Panc1 (cell line): Measurements from ENCODE around the gene SERTM1. TPM values are rescaled to one million over a fixed set of nuclear protein-coding genes. Genes with fewer than 3 reads are reported as not detected.

Source experiments
- ATAC-seq: fragments of 200-7000 bp; cut with Tn5 transposase; 2 replicates; pipeline ENCODE4 v1.9.1; 2020; ENCODE audit warnings: mild to moderate bottlenecking, moderate library complexity
- Bru-seq: library from RNA; stranded (reverse); fragments of 400-500 nt; gene quantifications from one replicate; lab custom pipeline; 2021; lab: Mats Ljungman, UMichigan
- BruChase-seq, 2 experiments: library from RNA; stranded (reverse); fragments of 400-500 nt; gene quantifications; one replicate each; lab custom pipeline; 2021; lab: Mats Ljungman, UMichigan
- BruUV-seq: library from RNA; stranded (reverse); fragments of 400-500 nt; replicated peaks from 2 replicates; lab custom pipeline; 2021; lab: Mats Ljungman, UMichigan
- CTCF ChIA-PET: fragments of 300-600 bp; sonication (Branson Sonifier 250); formaldehyde crosslinking; loops from one replicate; lab custom pipeline; 2022; ENCODE audit warnings: antibody characterized with exemption; lab: Charles Lee
- POLR2A ChIA-PET: fragments of 300-600 bp; sonication (Branson Sonifier 250); formaldehyde crosslinking; loops from one replicate; lab custom pipeline; 2022; ENCODE audit warnings: antibody characterized with exemption; lab: Charles Lee
- DNase-seq: peaks from one replicate; pipeline ENCODE4 v3.0.0-alpha.2; 2010; ENCODE audit warnings: low read depth, low spot score
- H3K27ac ChIP-seq: 2 replicates; pipeline ENCODE4 v1.5.1; 2011; ENCODE audit warnings: mild to moderate bottlenecking, low read length, inconsistent platforms
- H3K27me3 ChIP-seq: fragments of 200-500 bp; sonication (Bioruptor generic); 2 replicates; pipeline ENCODE4 v1.6.0; 2014; ENCODE audit warnings: low read length, inconsistent platforms; ENCODE audit not compliant: control insufficient read depth, insufficient read depth
- H3K36me3 ChIP-seq: fragments of 200-500 bp; sonication (Bioruptor generic); 2 replicates; pipeline ENCODE4 v1.5.1; 2014; ENCODE audit warnings: inconsistent platforms, mild to moderate bottlenecking, low read length, moderate library complexity; ENCODE audit not compliant: control insufficient read depth, insufficient read depth
- H3K4me1 ChIP-seq: 2 replicates; pipeline ENCODE4 v1.5.1; 2011; ENCODE audit warnings: inconsistent platforms, mild to moderate bottlenecking, low read length, moderate library complexity; ENCODE audit not compliant: control insufficient read depth, insufficient read depth
- H3K4me3 ChIP-seq, 2 experiments: 2 replicates each; pipeline ENCODE4 v1.5.1; 2011 to 2012; ENCODE audit warnings: low read depth in 2 of 2, low read length in 2 of 2, mild to moderate bottlenecking in 2 of 2, inconsistent platforms in 1 of 2, moderate library complexity in 1 of 2
- H3K9me3 ChIP-seq: fragments of 200-500 bp; sonication (Bioruptor generic); 2 replicates; pipeline ENCODE4 v1.5.1; 2014; ENCODE audit warnings: low read depth, mild to moderate bottlenecking, inconsistent platforms, low read length, moderate library complexity; ENCODE audit not compliant: control insufficient read depth, insufficient read depth
- POLR2AphosphoS5 ChIP-seq: IDR thresholded peaks from 2 replicates; pipeline ENCODE4 v1.6.1; 2012; ENCODE audit warnings: mild to moderate bottlenecking, low read depth, low read length, moderate library complexity
- SIN3A ChIP-seq: IDR thresholded peaks from 2 replicates; pipeline ENCODE4 v1.6.1; 2012; ENCODE audit warnings: low read depth, mild to moderate bottlenecking, low read length, moderate library complexity, borderline replicate concordance; ENCODE audit not compliant: insufficient read depth
- TCF7L2 ChIP-seq: IDR thresholded peaks from 2 replicates; pipeline ENCODE4 v1.6.1; 2011; ENCODE audit warnings: mild to moderate bottlenecking, low read depth, low read length, inconsistent platforms
- in situ Hi-C: cut with HindIII; loops from 2 replicates; pipeline ENCODE4 v1.10.0; 2016; ENCODE audit warnings: low sequenced_read_pairs, low pct_unique_long_range_greater_than_20kb
- intact Hi-C: fragments of 100-400 bp; cut with micrococcal nuclease; formaldehyde crosslinking; loops from one replicate; pipeline ENCODE4 v1.10.0; 2022; ENCODE audit not compliant: unreplicated experiment
- long read RNA-seq: library from polyadenylated mRNA; unstranded; transcript quantifications from one replicate; pipeline ENCODE4 v2.0.0, GENCODE V29; 2021; ENCODE audit not compliant: unreplicated experiment
- polyA plus RNA-seq: library from polyadenylated mRNA; unstranded; fragments of >200 nt; gene quantifications from one replicate; pipeline ENCODE4 v1.2.1, GENCODE V29; 2012; ENCODE audit warnings: missing spikeins; ENCODE audit not compliant: insufficient read length
- total RNA-seq: library from RNA; stranded (reverse); gene quantifications from one replicate; pipeline ENCODE4 v1.2.1, GENCODE V29; 2021; ENCODE audit not compliant: unreplicated experiment
- TF ChIP-seq, protein P1 (sequence below), 2 experiments: IDR thresholded peaks; 2 replicates each; pipeline ENCODE4 v1.6.1; 2011 to 2012; ENCODE audit warnings: low read depth in 2 of 2, control low read depth in 1 of 2, low read length in 1 of 2, mild to moderate bottlenecking in 1 of 2, moderate library complexity in 1 of 2; ENCODE audit not compliant: insufficient read depth in 1 of 2
- TF ChIP-seq, protein P2 (sequence below): fragments of 450-650 bp; IDR thresholded peaks from 2 replicates; pipeline ENCODE4 v1.5.1; 2017; ENCODE audit warnings: mild to moderate bottlenecking

The SERTM1 gene
- total RNA-seq: not detected
- not detected for polyA plus RNA-seq
- Bru-seq, nascent RNA: not detected
- not detected for BruChase-seq, experiment 1, labeled RNA remaining after a 2-hour chase
- BruChase-seq, experiment 2, labeled RNA remaining after a 6-hour chase: not detected
- long read RNA-seq: 0 reads

DNA sequence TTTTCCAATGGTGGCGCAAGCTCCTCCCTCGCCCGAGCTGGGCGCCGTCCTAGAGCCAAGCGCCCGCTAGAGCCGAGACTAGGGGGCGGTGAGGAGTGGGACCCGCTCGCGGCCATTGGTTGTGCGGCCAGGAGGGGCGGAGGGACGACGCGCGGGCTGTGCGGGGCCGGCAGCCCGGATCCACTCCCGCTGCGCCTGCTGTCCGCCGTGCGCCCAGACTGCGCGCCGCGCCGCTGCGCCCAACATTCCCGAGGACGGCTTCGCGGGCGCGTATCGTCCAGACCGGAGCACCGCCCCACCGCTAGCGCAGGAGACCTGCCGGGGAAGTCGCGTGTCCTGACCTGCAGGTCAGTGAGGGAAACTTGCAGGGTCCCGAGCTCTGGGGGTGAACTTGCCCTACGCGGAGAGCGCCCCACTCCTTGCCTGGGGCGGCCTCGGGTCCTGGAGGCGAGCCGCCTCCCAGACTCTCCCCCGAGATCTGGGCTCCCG lies at the start of gene SERTM1:
SERTM1 (plus strand) TSS at position 183 of the 489 bp plus-strand sequence. CDS start 21,059 bp downstream, outside the sequence.
- intact Hi-C loops (no loop called here), in situ Hi-C loops (no loop called here)
- H3K9me3 ChIP-seq: no peaks in the 10 kb centered on the region
- H3K4me3 ChIP-seq: no peak within 1 kb of the TSS
- no peak within 1 kb of the TSS for H3K27ac ChIP-seq
- no TSS peak for BruUV-seq
- CTCF ChIA-PET: no interaction called here
- no peak for TF ChIP-seq POLR2AphosphoS5
- TF ChIP-seq, protein P1, sequence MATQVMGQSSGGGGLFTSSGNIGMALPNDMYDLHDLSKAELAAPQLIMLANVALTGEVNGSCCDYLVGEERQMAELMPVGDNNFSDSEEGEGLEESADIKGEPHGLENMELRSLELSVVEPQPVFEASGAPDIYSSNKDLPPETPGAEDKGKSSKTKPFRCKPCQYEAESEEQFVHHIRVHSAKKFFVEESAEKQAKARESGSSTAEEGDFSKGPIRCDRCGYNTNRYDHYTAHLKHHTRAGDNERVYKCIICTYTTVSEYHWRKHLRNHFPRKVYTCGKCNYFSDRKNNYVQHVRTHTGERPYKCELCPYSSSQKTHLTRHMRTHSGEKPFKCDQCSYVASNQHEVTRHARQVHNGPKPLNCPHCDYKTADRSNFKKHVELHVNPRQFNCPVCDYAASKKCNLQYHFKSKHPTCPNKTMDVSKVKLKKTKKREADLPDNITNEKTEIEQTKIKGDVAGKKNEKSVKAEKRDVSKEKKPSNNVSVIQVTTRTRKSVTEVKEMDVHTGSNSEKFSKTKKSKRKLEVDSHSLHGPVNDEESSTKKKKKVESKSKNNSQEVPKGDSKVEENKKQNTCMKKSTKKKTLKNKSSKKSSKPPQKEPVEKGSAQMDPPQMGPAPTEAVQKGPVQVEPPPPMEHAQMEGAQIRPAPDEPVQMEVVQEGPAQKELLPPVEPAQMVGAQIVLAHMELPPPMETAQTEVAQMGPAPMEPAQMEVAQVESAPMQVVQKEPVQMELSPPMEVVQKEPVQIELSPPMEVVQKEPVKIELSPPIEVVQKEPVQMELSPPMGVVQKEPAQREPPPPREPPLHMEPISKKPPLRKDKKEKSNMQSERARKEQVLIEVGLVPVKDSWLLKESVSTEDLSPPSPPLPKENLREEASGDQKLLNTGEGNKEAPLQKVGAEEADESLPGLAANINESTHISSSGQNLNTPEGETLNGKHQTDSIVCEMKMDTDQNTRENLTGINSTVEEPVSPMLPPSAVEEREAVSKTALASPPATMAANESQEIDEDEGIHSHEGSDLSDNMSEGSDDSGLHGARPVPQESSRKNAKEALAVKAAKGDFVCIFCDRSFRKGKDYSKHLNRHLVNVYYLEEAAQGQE (IDR thresholded peaks at IDR 0.05; ENCODE audit: insufficient read depth in 1 of 2, low read depth in 2 of 2, low read length in 1 of 2): no peak
- TF ChIP-seq, protein P2, sequence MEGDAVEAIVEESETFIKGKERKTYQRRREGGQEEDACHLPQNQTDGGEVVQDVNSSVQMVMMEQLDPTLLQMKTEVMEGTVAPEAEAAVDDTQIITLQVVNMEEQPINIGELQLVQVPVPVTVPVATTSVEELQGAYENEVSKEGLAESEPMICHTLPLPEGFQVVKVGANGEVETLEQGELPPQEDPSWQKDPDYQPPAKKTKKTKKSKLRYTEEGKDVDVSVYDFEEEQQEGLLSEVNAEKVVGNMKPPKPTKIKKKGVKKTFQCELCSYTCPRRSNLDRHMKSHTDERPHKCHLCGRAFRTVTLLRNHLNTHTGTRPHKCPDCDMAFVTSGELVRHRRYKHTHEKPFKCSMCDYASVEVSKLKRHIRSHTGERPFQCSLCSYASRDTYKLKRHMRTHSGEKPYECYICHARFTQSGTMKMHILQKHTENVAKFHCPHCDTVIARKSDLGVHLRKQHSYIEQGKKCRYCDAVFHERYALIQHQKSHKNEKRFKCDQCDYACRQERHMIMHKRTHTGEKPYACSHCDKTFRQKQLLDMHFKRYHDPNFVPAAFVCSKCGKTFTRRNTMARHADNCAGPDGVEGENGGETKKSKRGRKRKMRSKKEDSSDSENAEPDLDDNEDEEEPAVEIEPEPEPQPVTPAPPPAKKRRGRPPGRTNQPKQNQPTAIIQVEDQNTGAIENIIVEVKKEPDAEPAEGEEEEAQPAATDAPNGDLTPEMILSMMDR: no peak
- no peak for TF ChIP-seq SIN3A
- TF ChIP-seq TCF7L2: no peak
- no peak for ATAC-seq
- H3K4me1 ChIP-seq: no peaks in the 10 kb centered on the region
- DNase-seq: no peak
- POLR2A ChIA-PET: no interaction called here
- no peaks in the 10 kb centered on the region for H3K36me3 ChIP-seq
- peaks cover 2% of the 10 kb centered on the region; the same call in 1 of the 2 replicates for H3K27me3 ChIP-seq

GRCh38 chr13:36628377-36629056 lies 45.3 kb upstream of the SERTM1 start:
- H3K27me3 ChIP-seq: no peaks in the 10 kb centered on the region
- POLR2A ChIA-PET: no interaction called here
- CTCF ChIA-PET: no interaction called here
- H3K27ac ChIP-seq: no peak overlapping the region
- no peaks in the 10 kb centered on the region for H3K4me1 ChIP-seq
- H3K36me3 ChIP-seq: no peaks in the 10 kb centered on the region
- no peak for ATAC-seq
- intact Hi-C loops (no loop called here), in situ Hi-C loops (no loop called here)
- no peak for TF ChIP-seq TCF7L2
- no peak for TF ChIP-seq SIN3A
- TF ChIP-seq, protein P2: no peak
- TF ChIP-seq, protein P1 (IDR thresholded peaks at IDR 0.05; ENCODE audit: insufficient read depth in 1 of 2, low read depth in 2 of 2, low read length in 1 of 2): no peak
- TF ChIP-seq POLR2AphosphoS5: no peak
- H3K4me3 ChIP-seq: no peak overlapping the region
- H3K9me3 ChIP-seq: no peaks in the 10 kb centered on the region
- no TSS peak for BruUV-seq
- no peak for DNase-seq
